Neural progenitor cell (in vitro differentiated cells): Measurements from ENCODE around the gene ROR2. TPM values are rescaled to one million over a fixed set of nuclear protein-coding genes. Genes with fewer than 3 reads are reported as not detected.
"Not testable (repeated sequence)": the region's sequence is repeated elsewhere in the genome, so short reads cannot be mapped to it uniquely, and the experiment has no call there.

Source experiments
- DNase-seq: peaks from one replicate; pipeline ENCODE4 v3.0.0-alpha.2; 2016; ENCODE audit warnings: low spot score
- H2AFZ ChIP-seq: fragments of 200-600 bp; sonication (generic); replicated peaks from 2 replicates; pipeline ENCODE4 v1.6.1; 2016; ENCODE audit warnings: antibody characterized with exemption
- H3F3A ChIP-seq: fragments of 200-600 bp; sonication (generic); 2 replicates; pipeline ENCODE4 v1.6.1; 2016; ENCODE audit warnings: antibody characterized with exemption, low read depth
- H3K27ac ChIP-seq: fragments of 200-600 bp; sonication (generic); 2 replicates; pipeline ENCODE4 v1.5.1; 2016; ENCODE audit warnings: mild to moderate bottlenecking
- H3K27me3 ChIP-seq: fragments of 200-600 bp; sonication (generic); 2 replicates; pipeline ENCODE4 v1.6.1; 2016; ENCODE audit warnings: mild to moderate bottlenecking, moderate library complexity
- H3K36me3 ChIP-seq: fragments of 200-600 bp; sonication (generic); 2 replicates; pipeline ENCODE4 v1.5.1; 2016
- H3K4me1 ChIP-seq: fragments of 200-600 bp; sonication (generic); 2 replicates; pipeline ENCODE4 v1.6.1; 2016; ENCODE audit warnings: mixed run types
- H3K4me2 ChIP-seq: fragments of 200-600 bp; sonication (generic); 2 replicates; pipeline ENCODE4 v1.6.1; 2016
- H3K4me3 ChIP-seq: fragments of 200-600 bp; sonication (generic); 2 replicates; pipeline ENCODE4 v1.5.1; 2016
- H3K79me2 ChIP-seq: fragments of 200-600 bp; sonication (generic); 2 replicates; pipeline ENCODE4 v1.6.1; 2016; ENCODE audit warnings: low read depth
- H3K9ac ChIP-seq: fragments of 200-600 bp; sonication (generic); 2 replicates; pipeline ENCODE4 v1.6.1; 2016
- H3K9me3 ChIP-seq: fragments of 200-600 bp; sonication (generic); 2 replicates; pipeline ENCODE4 v1.5.1; 2016; ENCODE audit warnings: low read depth
- H4K20me1 ChIP-seq: fragments of 200-600 bp; sonication (generic); 2 replicates; pipeline ENCODE4 v1.6.1; 2016; ENCODE audit warnings: low read depth
- H3K27ac Mint-ChIP-seq: 3 replicates; pipeline ENCODE4 v1.8.0; 2021; ENCODE audit warnings: mixed read lengths
- H3K27me3 Mint-ChIP-seq: 2 replicates; pipeline ENCODE4 v1.8.0; 2022; ENCODE audit warnings: low read depth, mild to moderate bottlenecking, inconsistent platforms, moderate library complexity, mixed read lengths; ENCODE audit not compliant: insufficient read depth
- H3K36me3 Mint-ChIP-seq: 3 replicates; pipeline ENCODE4 v1.8.0; 2021; ENCODE audit warnings: mixed read lengths
- H3K4me1 Mint-ChIP-seq: 3 replicates; pipeline ENCODE4 v1.8.0; 2021; ENCODE audit warnings: mixed read lengths
- H3K4me3 Mint-ChIP-seq: 3 replicates; pipeline ENCODE4 v1.8.0; 2021; ENCODE audit warnings: mild to moderate bottlenecking, moderate library complexity, mixed read lengths
- H3K9me3 Mint-ChIP-seq: 3 replicates; pipeline ENCODE4 v1.8.0; 2020; ENCODE audit warnings: mixed read lengths
- EZH2 ChIP-seq: fragments of 200-600 bp; sonication (generic); IDR thresholded peaks from 2 replicates; pipeline ENCODE4 v1.6.1; 2017; ENCODE audit warnings: antibody characterized with exemption, mild to moderate bottlenecking, moderate library complexity
- EZH2phosphoT487 ChIP-seq: fragments of 200-600 bp; sonication (generic); IDR thresholded peaks from 2 replicates; pipeline ENCODE4 v1.6.1; 2017; ENCODE audit warnings: antibody characterized with exemption
- total RNA-seq: library from RNA; depleted of rRNA; stranded (reverse); fragments of >200 nt; gene quantifications from 2 replicates; pipeline ENCODE4 v1.2.3, GENCODE V29; 2015; ENCODE audit warnings: low replicate concordance
- TF ChIP-seq, protein P1 (sequence below): fragments of 200-600 bp; sonication (generic); IDR thresholded peaks from 2 replicates; pipeline ENCODE4 v1.5.1; 2017; ENCODE audit warnings: antibody characterized with exemption, mild to moderate bottlenecking

ROR2 gene
- total RNA-seq, 1 donor from 2014 or later: 20.1 TPM

DNA sequence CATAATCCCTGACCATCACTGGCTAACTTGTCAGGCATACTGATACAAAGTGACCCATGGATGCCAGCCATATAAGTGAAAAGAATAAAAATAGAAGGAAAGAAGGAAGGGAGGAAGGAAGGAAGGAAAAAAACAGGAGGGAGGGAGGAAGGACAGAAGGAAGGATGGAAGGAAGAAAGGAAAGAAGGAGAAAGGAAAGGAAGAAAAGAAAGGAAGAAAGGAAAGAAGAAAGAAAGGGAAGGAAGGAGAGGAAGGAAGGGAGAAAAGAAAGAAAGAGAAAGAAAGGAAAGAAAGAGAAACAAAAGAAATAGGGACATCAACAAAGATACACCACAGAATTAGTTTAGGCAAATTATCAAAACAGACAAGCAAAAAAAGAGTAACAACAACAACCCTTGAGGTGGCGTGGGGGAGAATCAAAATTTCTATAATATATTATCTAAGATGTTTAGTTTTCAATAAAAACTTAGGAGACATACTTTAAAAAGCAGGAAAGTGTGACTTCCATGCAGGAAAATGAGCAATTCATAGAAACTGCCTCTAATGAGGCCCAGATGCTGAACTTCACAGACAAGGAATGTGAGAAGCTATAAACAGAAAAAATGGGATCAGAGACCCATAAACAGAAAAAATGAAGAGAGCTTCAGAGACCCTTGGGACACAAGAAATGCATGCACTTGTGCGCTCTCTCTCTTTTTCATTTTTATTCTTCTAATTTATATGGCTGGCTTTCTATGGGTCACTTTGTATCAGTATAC is 430.3 kb downstream of the ROR2 start:
- Histone ChIP-seq H2AFZ (no peak overlapping the region), H3K9me3 (no peaks in the 10 kb centered on the region), H3K27me3 (no peaks in the 10 kb centered on the region), H3K27ac (no peak overlapping the region), H3K4me2 (no peak overlapping the region), H3K36me3 (no peaks in the 10 kb centered on the region), H4K20me1 (no peaks in the 10 kb centered on the region), H3F3A (no peaks in the 10 kb centered on the region), H3K9ac (no peak overlapping the region), H3K4me3 (no peak overlapping the region), H3K4me1 (no peaks in the 10 kb centered on the region), H3K79me2 (no peaks in the 10 kb centered on the region)
- TF ChIP-seq EZH2phosphoT487 (no peak), EZH2 (no peak)
- TF ChIP-seq, protein P1, sequence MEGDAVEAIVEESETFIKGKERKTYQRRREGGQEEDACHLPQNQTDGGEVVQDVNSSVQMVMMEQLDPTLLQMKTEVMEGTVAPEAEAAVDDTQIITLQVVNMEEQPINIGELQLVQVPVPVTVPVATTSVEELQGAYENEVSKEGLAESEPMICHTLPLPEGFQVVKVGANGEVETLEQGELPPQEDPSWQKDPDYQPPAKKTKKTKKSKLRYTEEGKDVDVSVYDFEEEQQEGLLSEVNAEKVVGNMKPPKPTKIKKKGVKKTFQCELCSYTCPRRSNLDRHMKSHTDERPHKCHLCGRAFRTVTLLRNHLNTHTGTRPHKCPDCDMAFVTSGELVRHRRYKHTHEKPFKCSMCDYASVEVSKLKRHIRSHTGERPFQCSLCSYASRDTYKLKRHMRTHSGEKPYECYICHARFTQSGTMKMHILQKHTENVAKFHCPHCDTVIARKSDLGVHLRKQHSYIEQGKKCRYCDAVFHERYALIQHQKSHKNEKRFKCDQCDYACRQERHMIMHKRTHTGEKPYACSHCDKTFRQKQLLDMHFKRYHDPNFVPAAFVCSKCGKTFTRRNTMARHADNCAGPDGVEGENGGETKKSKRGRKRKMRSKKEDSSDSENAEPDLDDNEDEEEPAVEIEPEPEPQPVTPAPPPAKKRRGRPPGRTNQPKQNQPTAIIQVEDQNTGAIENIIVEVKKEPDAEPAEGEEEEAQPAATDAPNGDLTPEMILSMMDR: no peak
- H3K4me3 Mint-ChIP-seq: no peak overlapping the region
- no peaks in the 10 kb centered on the region for H3K9me3 Mint-ChIP-seq
- no peak for DNase-seq
- H3K27ac Mint-ChIP-seq: no peak overlapping the region
- no peaks in the 10 kb centered on the region for H3K36me3 Mint-ChIP-seq
- H3K27me3 Mint-ChIP-seq: peaks cover 3% of the 10 kb centered on the region
- peaks cover 6% of the 10 kb centered on the region for H3K4me1 Mint-ChIP-seq

DNA sequence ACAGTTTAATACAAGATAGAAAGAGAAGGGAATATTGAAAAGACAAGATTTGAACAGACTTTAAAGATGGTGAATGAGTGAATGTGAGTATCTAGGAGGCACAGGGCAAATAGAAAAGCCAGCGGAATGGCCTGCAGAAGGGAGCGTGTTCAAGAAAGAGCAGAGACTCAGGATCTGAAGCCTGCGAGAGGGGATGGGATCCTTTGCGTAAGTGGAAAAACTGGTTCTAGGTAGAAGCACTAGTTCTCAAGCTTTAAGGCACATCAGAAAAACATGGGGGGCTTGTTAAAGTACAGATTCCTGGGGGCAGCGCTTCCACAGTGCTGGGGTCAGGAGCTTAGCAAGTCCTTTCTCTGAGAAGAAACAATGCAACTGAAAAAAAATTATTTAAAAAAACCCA is 431.6 kb downstream of the ROR2 start:
- Mint-ChIP-seq H3K4me1 (peaks cover 6% of the 10 kb centered on the region), H3K4me3 (no peak overlapping the region), H3K27ac (no peak overlapping the region), H3K27me3 (peaks cover 3% of the 10 kb centered on the region), H3K36me3 (no peaks in the 10 kb centered on the region), H3K9me3 (no peaks in the 10 kb centered on the region)
- TF ChIP-seq EZH2 (no peak), EZH2phosphoT487 (no peak)
- TF ChIP-seq, protein P1: no peak
- Histone ChIP-seq H3K36me3 (no peaks in the 10 kb centered on the region), H3K4me1 (no peaks in the 10 kb centered on the region), H3F3A (no peaks in the 10 kb centered on the region), H2AFZ (no peak overlapping the region), H3K9ac (no peak overlapping the region), H3K27me3 (no peaks in the 10 kb centered on the region), H4K20me1 (no peaks in the 10 kb centered on the region), H3K4me2 (no peak overlapping the region), H3K27ac (no peak overlapping the region), H3K79me2 (no peaks in the 10 kb centered on the region), H3K9me3 (no peaks in the 10 kb centered on the region), H3K4me3 (no peak overlapping the region)
- DNase-seq: no peak

DNA sequence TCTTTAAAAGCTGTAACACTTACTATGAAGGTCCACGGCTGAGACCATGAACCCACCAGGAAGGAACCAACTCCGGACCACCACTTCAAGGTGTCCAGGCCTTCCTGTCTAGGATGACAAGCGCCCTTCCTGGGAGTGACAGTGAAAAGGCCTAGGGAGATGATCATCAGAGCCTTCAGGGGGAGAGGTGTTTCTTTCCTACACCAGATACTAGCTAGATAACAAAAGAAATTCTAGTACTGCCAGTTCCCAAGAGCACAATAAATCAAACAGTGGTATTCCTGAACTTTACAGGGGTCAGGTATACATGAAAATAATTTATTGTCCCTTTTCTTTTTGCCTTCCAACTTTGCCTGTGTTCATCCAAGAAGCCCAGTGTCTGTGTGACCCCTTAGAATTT is 432.2 kb downstream of the ROR2 start:
- no peaks in the 10 kb centered on the region for H4K20me1 ChIP-seq
- no peaks in the 10 kb centered on the region for H3K79me2 ChIP-seq
- H3K9me3 Mint-ChIP-seq: no peaks in the 10 kb centered on the region
- no peaks in the 10 kb centered on the region for H3K9me3 ChIP-seq
- H3K27ac Mint-ChIP-seq: no peak overlapping the region
- peaks cover 3% of the 10 kb centered on the region for H3K27me3 Mint-ChIP-seq
- no peak overlapping the region for H3K4me3 Mint-ChIP-seq
- H3K36me3 Mint-ChIP-seq: no peaks in the 10 kb centered on the region
- H3K9ac ChIP-seq: no peak overlapping the region
- no peak for DNase-seq
- no peak overlapping the region for H2AFZ ChIP-seq
- H3K36me3 ChIP-seq: no peaks in the 10 kb centered on the region
- H3K4me2 ChIP-seq: no peak overlapping the region
- H3K4me1 Mint-ChIP-seq: peaks cover 6% of the 10 kb centered on the region
- TF ChIP-seq, protein P1: no peak
- TF ChIP-seq EZH2phosphoT487: no peak
- no peak for TF ChIP-seq EZH2
- no peaks in the 10 kb centered on the region for H3K4me1 ChIP-seq
- H3F3A ChIP-seq: no peaks in the 10 kb centered on the region
- H3K27ac ChIP-seq: no peak overlapping the region
- H3K4me3 ChIP-seq: no peak overlapping the region
- H3K27me3 ChIP-seq: no peaks in the 10 kb centered on the region

DNA sequence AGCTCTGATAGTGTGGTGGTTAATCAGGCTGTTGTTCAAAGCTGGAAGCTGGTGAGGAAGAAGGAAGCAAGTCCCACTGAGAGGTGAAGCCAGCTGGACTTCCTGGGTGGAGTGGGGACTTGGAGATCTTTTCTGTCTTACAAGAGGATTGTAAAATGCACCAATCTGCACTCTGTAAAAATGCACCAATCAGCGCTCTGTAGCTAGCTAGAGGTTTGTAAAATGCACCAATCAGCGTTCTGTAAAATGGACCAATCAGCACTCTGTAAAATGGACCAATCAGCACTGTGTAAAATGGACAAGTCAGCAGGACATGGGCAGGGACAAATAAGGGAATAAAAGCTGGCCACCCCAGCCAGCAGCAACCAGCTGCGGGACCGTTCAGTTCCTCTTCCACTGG is 432.7 kb downstream of the ROR2 start:
- not testable (repeated sequence) for H3K27ac Mint-ChIP-seq, H3K79me2 ChIP-seq, H3K9me3 Mint-ChIP-seq, H3K4me3 Mint-ChIP-seq, H3K4me2 ChIP-seq, H3K27me3 Mint-ChIP-seq, H3K4me1 Mint-ChIP-seq, H3K27me3 ChIP-seq, DNase-seq, H2AFZ ChIP-seq, H3K9me3 ChIP-seq, H3K4me1 ChIP-seq, H3K36me3 Mint-ChIP-seq, H3F3A ChIP-seq, H3K4me3 ChIP-seq, H3K36me3 ChIP-seq, H4K20me1 ChIP-seq, H3K9ac ChIP-seq, H3K27ac ChIP-seq
